Endothelial cell of hepatic sinusoid (primary cell): Measurements from ENCODE around the gene MPZL1.

ENCODE experiments used
- in situ Hi-C: cut with HindIII; loops from 2 replicates; pipeline ENCODE4 v1.10.0; 2017; ENCODE audit warnings: low sequenced_read_pairs

The MPZL1 gene

DNA sequence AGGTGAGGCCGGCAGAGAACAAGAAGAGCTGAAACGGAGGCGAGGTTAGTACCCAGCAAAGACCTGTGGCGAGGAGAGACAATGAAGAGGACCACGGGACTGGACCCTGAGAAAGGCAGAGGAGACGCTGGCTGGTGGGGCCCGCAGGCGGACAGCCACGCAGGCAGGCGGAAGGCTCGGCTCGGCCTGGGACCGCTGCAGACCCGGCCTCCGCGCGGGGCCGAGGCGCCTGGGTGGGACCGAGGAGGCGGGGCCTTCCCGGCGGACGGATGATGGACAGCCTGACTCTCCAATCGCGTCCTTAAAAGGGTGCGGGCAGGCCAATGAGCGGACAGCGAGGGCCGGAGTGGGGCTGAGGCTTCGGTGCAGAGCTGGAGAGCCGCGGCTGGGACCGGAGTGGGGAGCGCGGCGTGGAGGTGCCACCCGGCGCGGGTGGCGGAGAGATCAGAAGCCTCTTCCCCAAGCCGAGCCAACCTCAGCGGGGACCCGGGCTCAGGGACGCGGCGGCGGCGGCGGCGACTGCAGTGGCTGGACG lies at the start of gene MPZL1:
TSS of gene MPZL1 (plus strand) at position 366 of the 535 bp plus-strand sequence. CDS start 170 bp downstream, outside the sequence.
- in situ Hi-C loops: loop anchor here (5.0 to 25.0 kb wide), 3 partner anchors 46 to 216 kb away; partner anchors contain the start of genes DCAF6 and MPC2

DNA sequence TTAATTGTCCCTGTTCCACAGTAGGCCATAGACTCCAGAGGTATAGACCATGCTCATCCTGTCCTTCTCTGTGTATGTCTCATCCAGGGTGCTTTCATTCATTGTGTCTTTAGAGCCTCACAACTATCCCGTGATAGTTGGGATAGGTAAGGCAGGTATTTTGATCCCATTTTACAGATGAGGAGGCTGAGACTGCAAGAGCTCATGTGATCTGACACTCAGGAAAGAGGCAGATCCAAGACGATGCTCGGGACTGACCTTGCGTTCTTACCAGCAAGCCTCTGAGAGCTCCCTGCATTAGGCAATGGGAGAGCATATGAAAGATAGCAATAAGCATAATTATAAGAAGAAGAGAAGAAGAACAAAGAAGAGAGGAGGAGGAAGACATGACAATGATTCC lies 49.0 kb upstream of the MPZL1 start:
- in situ Hi-C loops: no loop called here

DNA sequence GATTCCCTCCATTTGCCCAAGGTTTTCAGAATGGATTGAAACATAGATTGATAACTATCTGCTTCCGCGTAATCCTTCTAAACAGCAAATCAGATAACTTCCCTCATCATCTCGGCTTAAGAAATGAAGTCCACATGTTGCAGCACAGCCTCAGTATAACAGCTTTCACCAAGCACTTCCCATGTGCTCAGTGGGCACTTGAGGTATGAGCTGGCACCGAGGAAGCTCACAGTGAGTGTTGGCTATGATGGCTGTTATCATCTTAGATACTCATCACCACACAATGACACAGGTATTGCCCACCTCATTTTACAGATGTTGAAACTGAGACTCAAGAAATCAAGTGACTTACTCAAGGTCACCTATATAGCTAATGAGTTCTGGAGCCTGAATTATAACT lies 48.5 kb upstream of the MPZL1 start:
- in situ Hi-C loops: no loop called here

DNA sequence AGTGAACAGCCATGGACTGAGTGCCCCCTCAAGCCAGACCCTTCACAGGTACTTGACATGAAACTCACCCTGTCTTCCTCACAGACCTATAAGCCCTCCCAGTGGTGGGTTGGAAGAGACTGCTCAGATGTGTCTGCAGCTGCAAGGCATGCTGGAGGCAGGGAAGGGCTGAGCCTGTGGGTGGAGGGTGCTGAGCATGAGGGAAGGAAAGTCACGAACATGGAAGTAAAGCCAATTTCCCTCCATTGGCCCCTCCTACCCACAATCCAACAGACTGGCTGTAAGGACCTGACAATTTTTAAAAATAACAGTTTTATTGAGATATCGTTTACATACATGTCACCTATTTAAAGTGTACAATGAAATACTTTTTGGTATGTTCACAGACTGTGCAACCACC lies 47.6 kb upstream of the MPZL1 start:
- in situ Hi-C loops: no loop called here

DNA sequence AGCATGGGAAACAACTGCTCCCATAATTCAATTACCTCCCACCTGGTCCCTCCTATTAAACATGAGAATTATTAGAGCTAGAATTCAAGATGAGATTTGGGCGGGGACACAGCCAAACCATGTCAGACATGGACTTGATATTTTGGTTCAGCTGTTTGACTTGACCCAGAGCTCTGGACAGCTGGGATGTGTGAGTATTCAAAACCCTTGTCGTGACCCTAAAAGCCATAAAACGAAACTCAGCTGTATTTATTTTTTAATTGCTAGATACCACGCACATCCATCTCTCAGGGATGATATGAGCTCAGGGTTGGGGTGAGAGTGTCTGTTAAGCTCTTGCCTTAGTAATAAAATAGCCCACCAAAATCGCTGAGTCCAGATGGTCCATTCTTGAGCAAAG lies 46.3 kb upstream of the MPZL1 start:
- in situ Hi-C loops: no loop called here

- in situ Hi-C loops: no loop called here
Measured at GRCh38 chr1:167676205-167676915, 45.4 kb upstream of the MPZL1 start.

- in situ Hi-C loops: no loop called here
Measured at GRCh38 chr1:167676916-167677848, 44.6 kb upstream of the MPZL1 start.

- in situ Hi-C loops: no loop called here
Measured at GRCh38 chr1:167678422-167678821, 43.4 kb upstream of the MPZL1 start.

DNA sequence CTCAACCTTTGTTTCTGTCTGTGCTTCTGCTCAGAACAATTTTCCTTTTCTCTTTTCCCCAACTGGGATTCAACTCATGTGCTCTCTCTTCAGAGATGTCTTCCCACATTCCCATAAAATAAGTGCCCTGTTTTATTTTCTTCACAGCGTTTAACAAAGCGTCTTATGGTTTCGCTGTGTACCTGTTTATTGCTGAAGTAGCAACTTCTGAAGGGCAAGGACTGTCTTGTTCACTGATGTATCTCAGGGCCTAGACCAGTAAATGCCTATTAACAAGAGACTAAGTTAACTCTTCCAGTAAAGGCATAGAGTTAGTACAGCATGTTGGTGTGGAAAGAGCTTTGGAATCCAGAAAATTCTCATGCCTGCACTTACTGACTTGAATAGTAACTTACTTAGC lies 42.9 kb upstream of the MPZL1 start:
- in situ Hi-C loops: no loop called here

GRCh38 chr1:167679714-167680113 lies 42.1 kb upstream of the MPZL1 start:
- in situ Hi-C loops: no loop called here

- in situ Hi-C loops: no loop called here
Measured at GRCh38 chr1:167681024-167681423, 40.8 kb upstream of the MPZL1 start.

DNA sequence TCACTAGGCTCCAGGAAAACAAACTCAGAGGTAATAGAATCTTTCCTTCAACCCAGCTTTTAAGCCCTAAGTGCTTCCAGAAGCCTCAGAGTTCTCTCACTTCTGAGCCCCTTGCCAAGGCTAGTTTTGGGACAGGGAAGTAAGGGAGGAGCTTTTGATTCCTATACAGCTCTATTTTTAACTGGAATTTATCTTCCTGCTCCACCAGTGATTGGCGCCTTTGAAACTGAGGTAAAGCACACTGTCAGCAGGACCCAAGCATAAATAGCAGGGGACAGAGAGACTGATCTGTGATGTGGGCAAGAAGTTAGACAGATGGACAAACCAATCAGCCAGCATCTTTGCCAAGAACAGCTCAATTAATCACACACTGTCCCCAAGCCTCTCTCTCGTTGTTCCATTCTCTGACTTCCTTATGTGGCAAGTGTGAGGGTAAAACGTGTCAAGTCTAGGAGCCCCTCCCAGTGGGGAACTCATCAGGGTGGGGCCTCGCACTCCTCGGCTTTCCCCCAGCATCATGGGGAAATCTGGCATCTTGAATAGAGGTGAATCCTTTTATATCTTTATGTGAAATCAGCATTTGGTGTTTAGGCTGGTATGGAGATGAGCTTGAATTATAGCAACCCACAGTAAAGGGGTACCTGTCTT lies 40.2 kb upstream of the MPZL1 start:
- in situ Hi-C loops: no loop called here

GRCh38 chr1:167683226-167683625 lies 38.6 kb upstream of the MPZL1 start:
- in situ Hi-C loops: no loop called here

GRCh38 chr1:167683641-167684502 lies 37.9 kb upstream of the MPZL1 start:
- in situ Hi-C loops: no loop called here

GRCh38 chr1:167685844-167686243 lies 35.9 kb upstream of the MPZL1 start:
- in situ Hi-C loops: no loop called here

- in situ Hi-C loops: no loop called here
Measured at GRCh38 chr1:167687919-167688519, 33.8 kb upstream of the MPZL1 start.

DNA sequence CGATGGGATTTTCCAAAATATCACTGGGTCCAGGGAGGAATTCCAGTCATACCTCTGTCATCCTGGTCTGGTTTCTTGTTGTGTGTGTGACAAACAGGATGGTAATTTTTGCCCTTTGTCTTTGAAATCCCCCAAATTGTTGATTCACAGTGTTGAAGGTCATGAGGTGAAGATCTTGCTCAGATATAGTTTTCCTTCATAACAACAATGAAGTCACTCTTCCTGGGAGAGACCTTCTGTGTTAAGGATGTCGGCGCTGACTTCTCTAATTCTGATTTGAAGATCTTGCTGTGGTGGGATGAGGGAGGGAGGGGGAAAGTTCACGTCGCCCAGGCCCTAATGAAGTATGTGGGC lies 32.2 kb upstream of the MPZL1 start:
- in situ Hi-C loops: no loop called here

DNA sequence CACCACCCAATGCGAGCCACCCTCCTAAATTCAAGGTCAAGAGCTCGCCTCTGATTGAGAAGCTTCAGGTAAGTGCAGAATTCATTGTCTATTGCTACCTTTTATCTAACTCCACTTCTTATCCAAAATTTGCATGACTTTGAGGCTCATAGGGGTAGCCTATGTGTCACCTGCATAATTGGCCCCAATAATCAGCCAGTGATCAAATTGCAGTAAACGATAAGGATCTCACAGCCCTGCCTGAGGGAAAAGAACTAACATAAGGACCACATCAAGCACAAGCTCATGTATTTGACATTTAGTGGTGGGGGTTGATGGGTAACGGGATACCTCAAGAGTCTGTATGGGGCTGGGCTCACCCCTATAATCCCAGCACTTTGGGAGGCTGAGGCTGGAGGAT lies 31.7 kb upstream of the MPZL1 start:
- in situ Hi-C loops: loop anchor here (10.0 kb wide), 1 partner anchor 85 kb away; no protein-coding TSS in a partner anchor

GRCh38 chr1:167693425-167694045 lies 28.2 kb upstream of the MPZL1 start:
- in situ Hi-C loops: loop anchor here (10.0 kb wide), 1 partner anchor 89 kb away; no protein-coding TSS in a partner anchor
